ENCODE data around the gene MGLL. TPM values are rescaled to one million over a fixed set of nuclear protein-coding genes. Genes with fewer than 3 reads are reported as not detected.
A peak's percentile ranks its signal among the peaks of the same experiment; 100 is the strongest.

Gene MGLL
- total and polyA plus RNA-seq, 4 donors = 9.4 to 277 (median 74.2) TPM

DNA sequence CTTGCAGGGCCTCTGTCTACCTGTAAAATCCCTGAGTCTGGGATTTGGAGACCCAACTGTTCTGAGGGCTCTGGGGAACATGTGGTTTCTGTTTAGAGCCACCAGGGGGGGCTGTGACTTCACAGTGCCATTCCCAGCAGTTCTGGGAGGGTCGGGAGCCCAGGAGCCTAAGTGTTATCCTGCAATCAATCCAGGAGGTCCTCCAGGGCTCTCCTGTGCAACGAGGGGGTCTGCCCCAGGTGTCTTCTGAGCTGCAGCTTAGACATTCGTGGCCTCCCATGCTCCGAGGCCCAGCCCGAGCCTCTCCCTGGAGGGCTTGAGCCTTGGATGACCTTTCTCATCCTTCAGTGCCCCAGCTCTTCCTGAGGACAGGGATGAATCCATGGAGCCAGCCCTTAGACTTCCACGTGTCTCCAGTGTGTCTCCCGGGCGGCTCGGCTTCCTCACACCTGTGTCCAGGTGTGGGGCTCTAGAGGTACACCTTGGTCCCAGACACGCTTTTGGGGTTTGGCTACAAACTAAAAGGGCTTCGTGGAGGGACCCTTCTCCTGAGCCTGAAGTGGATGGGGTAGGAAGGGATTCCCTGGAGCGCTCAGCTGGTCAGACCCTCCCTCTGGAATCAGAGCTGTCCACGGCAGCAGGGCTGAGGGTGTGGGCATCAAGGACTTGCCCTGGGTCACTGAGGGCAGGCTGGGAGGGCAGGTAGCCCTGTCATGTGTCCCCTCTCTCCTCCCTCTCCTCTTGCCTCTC is 169.9 kb downstream of the MGLL start:
- DNase-seq (ENCODE audit: low spot score) = peak; percentile 68
- WGBS = 71% methylated on average over 13 of the region's 13 CpGs
- Histone ChIP-seq H3K4me1 (ENCODE audit: control insufficient read depth in 4 of 4, insufficient read depth in 4 of 4, low read length in 3 of 4) (peaks cover 0 to 6% (median 3%) of the 10 kb centered on the region in 4 donors), H3K27me3 (ENCODE audit: control insufficient read depth in 4 of 4, insufficient read depth in 4 of 4, low read length in 3 of 4) (no peaks in the 10 kb centered on the region), H3K4me3 (ENCODE audit: low read depth in 1 of 3, low read length in 3 of 3) (no peak overlapping the region), H3K9me3 (ENCODE audit: control insufficient read depth in 4 of 4, low read length in 3 of 4) (no peaks in the 10 kb centered on the region), H3K36me3 (ENCODE audit: control insufficient read depth in 4 of 4, insufficient read depth in 3 of 4, low read depth in 1 of 4, low read length in 3 of 4) (no peaks in the 10 kb centered on the region), H3K9ac (ENCODE audit: low read depth in 1 of 2, low read length in 2 of 2) (no peak overlapping the region), H3K27ac (ENCODE audit: low read depth in 1 of 2, low read length in 2 of 2) (no peak overlapping the region)
- TF ChIP-seq YY1 (IDR thresholded peaks at IDR 0.05) = no peak
- TF ChIP-seq, protein P1, sequence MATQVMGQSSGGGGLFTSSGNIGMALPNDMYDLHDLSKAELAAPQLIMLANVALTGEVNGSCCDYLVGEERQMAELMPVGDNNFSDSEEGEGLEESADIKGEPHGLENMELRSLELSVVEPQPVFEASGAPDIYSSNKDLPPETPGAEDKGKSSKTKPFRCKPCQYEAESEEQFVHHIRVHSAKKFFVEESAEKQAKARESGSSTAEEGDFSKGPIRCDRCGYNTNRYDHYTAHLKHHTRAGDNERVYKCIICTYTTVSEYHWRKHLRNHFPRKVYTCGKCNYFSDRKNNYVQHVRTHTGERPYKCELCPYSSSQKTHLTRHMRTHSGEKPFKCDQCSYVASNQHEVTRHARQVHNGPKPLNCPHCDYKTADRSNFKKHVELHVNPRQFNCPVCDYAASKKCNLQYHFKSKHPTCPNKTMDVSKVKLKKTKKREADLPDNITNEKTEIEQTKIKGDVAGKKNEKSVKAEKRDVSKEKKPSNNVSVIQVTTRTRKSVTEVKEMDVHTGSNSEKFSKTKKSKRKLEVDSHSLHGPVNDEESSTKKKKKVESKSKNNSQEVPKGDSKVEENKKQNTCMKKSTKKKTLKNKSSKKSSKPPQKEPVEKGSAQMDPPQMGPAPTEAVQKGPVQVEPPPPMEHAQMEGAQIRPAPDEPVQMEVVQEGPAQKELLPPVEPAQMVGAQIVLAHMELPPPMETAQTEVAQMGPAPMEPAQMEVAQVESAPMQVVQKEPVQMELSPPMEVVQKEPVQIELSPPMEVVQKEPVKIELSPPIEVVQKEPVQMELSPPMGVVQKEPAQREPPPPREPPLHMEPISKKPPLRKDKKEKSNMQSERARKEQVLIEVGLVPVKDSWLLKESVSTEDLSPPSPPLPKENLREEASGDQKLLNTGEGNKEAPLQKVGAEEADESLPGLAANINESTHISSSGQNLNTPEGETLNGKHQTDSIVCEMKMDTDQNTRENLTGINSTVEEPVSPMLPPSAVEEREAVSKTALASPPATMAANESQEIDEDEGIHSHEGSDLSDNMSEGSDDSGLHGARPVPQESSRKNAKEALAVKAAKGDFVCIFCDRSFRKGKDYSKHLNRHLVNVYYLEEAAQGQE (IDR thresholded peaks at IDR 0.05) = no peak
- no peak for TF ChIP-seq SP1 (IDR thresholded peaks at IDR 0.05)
- TF ChIP-seq FOXA1 (IDR thresholded peaks at IDR 0.05) = no peak
- TF ChIP-seq, protein P2, sequence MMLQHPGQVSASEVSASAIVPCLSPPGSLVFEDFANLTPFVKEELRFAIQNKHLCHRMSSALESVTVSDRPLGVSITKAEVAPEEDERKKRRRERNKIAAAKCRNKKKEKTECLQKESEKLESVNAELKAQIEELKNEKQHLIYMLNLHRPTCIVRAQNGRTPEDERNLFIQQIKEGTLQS (IDR thresholded peaks at IDR 0.05) = no peak
- peak; percentile 94 to 98 for TF ChIP-seq RAD21 (IDR thresholded peaks at IDR 0.05)
- TF ChIP-seq, protein P3, sequence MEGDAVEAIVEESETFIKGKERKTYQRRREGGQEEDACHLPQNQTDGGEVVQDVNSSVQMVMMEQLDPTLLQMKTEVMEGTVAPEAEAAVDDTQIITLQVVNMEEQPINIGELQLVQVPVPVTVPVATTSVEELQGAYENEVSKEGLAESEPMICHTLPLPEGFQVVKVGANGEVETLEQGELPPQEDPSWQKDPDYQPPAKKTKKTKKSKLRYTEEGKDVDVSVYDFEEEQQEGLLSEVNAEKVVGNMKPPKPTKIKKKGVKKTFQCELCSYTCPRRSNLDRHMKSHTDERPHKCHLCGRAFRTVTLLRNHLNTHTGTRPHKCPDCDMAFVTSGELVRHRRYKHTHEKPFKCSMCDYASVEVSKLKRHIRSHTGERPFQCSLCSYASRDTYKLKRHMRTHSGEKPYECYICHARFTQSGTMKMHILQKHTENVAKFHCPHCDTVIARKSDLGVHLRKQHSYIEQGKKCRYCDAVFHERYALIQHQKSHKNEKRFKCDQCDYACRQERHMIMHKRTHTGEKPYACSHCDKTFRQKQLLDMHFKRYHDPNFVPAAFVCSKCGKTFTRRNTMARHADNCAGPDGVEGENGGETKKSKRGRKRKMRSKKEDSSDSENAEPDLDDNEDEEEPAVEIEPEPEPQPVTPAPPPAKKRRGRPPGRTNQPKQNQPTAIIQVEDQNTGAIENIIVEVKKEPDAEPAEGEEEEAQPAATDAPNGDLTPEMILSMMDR (IDR thresholded peaks at IDR 0.05; ENCODE audit: low read depth, low read length, missing input control) = peak; percentile 85
- no peak for TF ChIP-seq JUND (IDR thresholded peaks at IDR 0.05)
- TF ChIP-seq, protein P4, sequence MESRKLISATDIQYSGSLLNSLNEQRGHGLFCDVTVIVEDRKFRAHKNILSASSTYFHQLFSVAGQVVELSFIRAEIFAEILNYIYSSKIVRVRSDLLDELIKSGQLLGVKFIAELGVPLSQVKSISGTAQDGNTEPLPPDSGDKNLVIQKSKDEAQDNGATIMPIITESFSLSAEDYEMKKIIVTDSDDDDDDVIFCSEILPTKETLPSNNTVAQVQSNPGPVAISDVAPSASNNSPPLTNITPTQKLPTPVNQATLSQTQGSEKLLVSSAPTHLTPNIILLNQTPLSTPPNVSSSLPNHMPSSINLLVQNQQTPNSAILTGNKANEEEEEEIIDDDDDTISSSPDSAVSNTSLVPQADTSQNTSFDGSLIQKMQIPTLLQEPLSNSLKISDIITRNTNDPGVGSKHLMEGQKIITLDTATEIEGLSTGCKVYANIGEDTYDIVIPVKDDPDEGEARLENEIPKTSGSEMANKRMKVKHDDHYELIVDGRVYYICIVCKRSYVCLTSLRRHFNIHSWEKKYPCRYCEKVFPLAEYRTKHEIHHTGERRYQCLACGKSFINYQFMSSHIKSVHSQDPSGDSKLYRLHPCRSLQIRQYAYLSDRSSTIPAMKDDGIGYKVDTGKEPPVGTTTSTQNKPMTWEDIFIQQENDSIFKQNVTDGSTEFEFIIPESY (IDR thresholded peaks at IDR 0.05) = no peak
- no peak for TF ChIP-seq HNF4A (conservative IDR thresholded peaks at IDR 0.05)
- peak in 1 of 2 donors; percentile 8 for TF ChIP-seq RXRA (IDR thresholded peaks at IDR 0.05)
- peak; percentile 9 for TF ChIP-seq FOXA2 (IDR thresholded peaks at IDR 0.05)
- TF ChIP-seq NR2F2 (IDR thresholded peaks at IDR 0.05) = no peak
- TF ChIP-seq EGR1 (IDR thresholded peaks at IDR 0.05; ENCODE audit: low read depth in 2 of 2) = no peak
- no peak for TF ChIP-seq GABPA (IDR thresholded peaks at IDR 0.05 in 1 of 2, conservative IDR thresholded peaks at IDR 0.05 in 1 of 2)
- no peak for TF ChIP-seq TAF1 (conservative IDR thresholded peaks at IDR 0.05)
- no peak for TF ChIP-seq HNF4G (IDR thresholded peaks at IDR 0.05)
- TF ChIP-seq MAX (IDR thresholded peaks at IDR 0.05) = no peak
